Natural killer cell (primary cell): ENCODE measurements around the gene SUMF1. TPM values are rescaled to one million over a fixed set of nuclear protein-coding genes. Genes with fewer than 3 reads are reported as not detected.

Experiments
- ATAC-seq, 3 donors: fragments of 150-1000 bp in 2 of 3; fragments of 200-7000 bp in 1 of 3; cut with Tn5 transposase; 1 replicate in 1 of 3; 2 replicates in 2 of 3; pipeline ENCODE4 v1.10.0; 2021; ENCODE audit warnings: mild to moderate bottlenecking in 2 of 3, moderate library complexity in 2 of 3
- DNase-seq, 2 donors: peaks; one replicate each; pipeline versions ENCODE4 v3.0.0 to v3.0.0-alpha.2; 2013 to 2021; ENCODE audit warnings: mixed read lengths in 1 of 2
- H3K27ac ChIP-seq: one replicate; pipeline ENCODE4 v1.5.1; 2013; ENCODE audit warnings: mild to moderate bottlenecking, low read length
- H3K27me3 ChIP-seq: one replicate; pipeline ENCODE4 v1.6.1; 2013; ENCODE audit warnings: low read length; ENCODE audit not compliant: control insufficient read depth, insufficient read depth
- H3K36me3 ChIP-seq: one replicate; pipeline ENCODE4 v1.6.1; 2013; ENCODE audit warnings: low read length; ENCODE audit not compliant: control insufficient read depth, insufficient read depth
- H3K4me1 ChIP-seq: one replicate; pipeline ENCODE4 v1.6.1; 2013; ENCODE audit warnings: low read length; ENCODE audit not compliant: control insufficient read depth, insufficient read depth
- H3K4me3 ChIP-seq: one replicate; pipeline ENCODE4 v1.5.1; 2013; ENCODE audit warnings: low read length
- H3K9me3 ChIP-seq: one replicate; pipeline ENCODE4 v1.6.1; 2013; ENCODE audit warnings: low read length; ENCODE audit not compliant: control insufficient read depth, insufficient read depth
- H3K27ac Mint-ChIP-seq, 2 donors: one replicate each; pipeline ENCODE4 v1.8.0; 2022; ENCODE audit warnings: mild to moderate bottlenecking in 2 of 2, mixed read lengths in 2 of 2, moderate library complexity in 1 of 2
- H3K27me3 Mint-ChIP-seq, 2 donors: one replicate each; pipeline ENCODE4 v1.8.0; 2022; ENCODE audit warnings: low read depth in 2 of 2, mixed read lengths in 2 of 2
- H3K36me3 Mint-ChIP-seq: one replicate; pipeline ENCODE4 v1.8.0; 2022; ENCODE audit warnings: mixed read lengths
- H3K4me1 Mint-ChIP-seq, 2 donors: one replicate each; pipeline ENCODE4 v1.8.0; 2022; ENCODE audit warnings: mixed read lengths in 2 of 2
- H3K4me3 Mint-ChIP-seq: one replicate; pipeline ENCODE4 v1.8.0; 2022; ENCODE audit warnings: mild to moderate bottlenecking, moderate library complexity, mixed read lengths
- H3K9me3 Mint-ChIP-seq, 2 donors: one replicate each; pipeline ENCODE4 v1.8.0; 2022; ENCODE audit warnings: mixed read lengths in 2 of 2
- WGBS: methylation state at CpG from one replicate; pipeline ENCODE4 v1.1.7; 2013; ENCODE audit warnings: missing lambda C conversion rate; ENCODE audit not compliant: insufficient coverage; 5-methylcytosine and 5-hydroxymethylcytosine counted together
- intact Hi-C: fragments of 100-400 bp; cut with micrococcal nuclease; formaldehyde crosslinking; loops from one replicate; pipeline ENCODE4 v1.14.2; 2022
- total RNA-seq, 4 donors: library from RNA; stranded (reverse); fragments of 120-200 nt in 1 of 4; gene quantifications; one replicate each; pipeline versions ENCODE4 v1.2.3 to v1.2.4, GENCODE V29; 2013 to 2022
- TF ChIP-seq, protein P1 (sequence below): fragments of 200-600 bp; IDR thresholded peaks from one replicate; pipeline ENCODE4 v1.8.0; 2022; ENCODE audit warnings: antibody characterized with exemption

Gene SUMF1
- total RNA-seq, 3 donors from 2014 or later (not counting 1 experiment from before 2014, with no cell fraction given) = 16.3 to 19.8 (median 19.3) TPM

DNA sequence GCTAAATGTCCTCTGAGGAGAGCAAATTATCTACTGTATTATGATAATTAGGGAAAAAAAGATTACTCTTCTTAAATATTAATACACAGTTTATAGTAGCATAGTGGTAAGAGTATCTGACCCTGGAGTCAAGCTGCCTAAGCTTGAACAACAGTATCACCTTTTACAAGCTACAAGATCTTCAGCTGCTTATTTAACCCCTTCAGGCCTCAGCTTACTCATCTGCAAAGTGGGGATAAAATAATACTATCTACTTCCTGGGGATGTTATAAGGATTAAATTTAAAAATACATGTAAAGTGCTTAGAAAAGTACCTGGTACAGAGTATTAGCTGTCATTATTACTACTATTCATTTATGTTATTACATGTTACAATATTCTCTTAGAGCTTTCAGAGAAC lies 42.0 kb downstream of the SUMF1 start:
- Mint-ChIP-seq H3K27me3 (no peaks in the 10 kb centered on the region), H3K36me3 (no peaks in the 10 kb centered on the region), H3K9me3 (no peaks in the 10 kb centered on the region), H3K4me3 (no peak overlapping the region), H3K4me1 (peaks cover 17% of the 10 kb centered on the region in 2 donors), H3K27ac (no peak overlapping the region)
- intact Hi-C loops = no loop called here
- no peaks in the 10 kb centered on the region for H3K36me3 ChIP-seq
- no peak overlapping the region for H3K4me3 ChIP-seq
- DNase-seq (no peak), ATAC-seq (no peak)
- H3K27ac ChIP-seq = no peak overlapping the region
- no peaks in the 10 kb centered on the region for H3K4me1 ChIP-seq
- TF ChIP-seq, protein P1, sequence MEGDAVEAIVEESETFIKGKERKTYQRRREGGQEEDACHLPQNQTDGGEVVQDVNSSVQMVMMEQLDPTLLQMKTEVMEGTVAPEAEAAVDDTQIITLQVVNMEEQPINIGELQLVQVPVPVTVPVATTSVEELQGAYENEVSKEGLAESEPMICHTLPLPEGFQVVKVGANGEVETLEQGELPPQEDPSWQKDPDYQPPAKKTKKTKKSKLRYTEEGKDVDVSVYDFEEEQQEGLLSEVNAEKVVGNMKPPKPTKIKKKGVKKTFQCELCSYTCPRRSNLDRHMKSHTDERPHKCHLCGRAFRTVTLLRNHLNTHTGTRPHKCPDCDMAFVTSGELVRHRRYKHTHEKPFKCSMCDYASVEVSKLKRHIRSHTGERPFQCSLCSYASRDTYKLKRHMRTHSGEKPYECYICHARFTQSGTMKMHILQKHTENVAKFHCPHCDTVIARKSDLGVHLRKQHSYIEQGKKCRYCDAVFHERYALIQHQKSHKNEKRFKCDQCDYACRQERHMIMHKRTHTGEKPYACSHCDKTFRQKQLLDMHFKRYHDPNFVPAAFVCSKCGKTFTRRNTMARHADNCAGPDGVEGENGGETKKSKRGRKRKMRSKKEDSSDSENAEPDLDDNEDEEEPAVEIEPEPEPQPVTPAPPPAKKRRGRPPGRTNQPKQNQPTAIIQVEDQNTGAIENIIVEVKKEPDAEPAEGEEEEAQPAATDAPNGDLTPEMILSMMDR = no peak
- H3K27me3 ChIP-seq = no peaks in the 10 kb centered on the region
- no peaks in the 10 kb centered on the region for H3K9me3 ChIP-seq

DNA sequence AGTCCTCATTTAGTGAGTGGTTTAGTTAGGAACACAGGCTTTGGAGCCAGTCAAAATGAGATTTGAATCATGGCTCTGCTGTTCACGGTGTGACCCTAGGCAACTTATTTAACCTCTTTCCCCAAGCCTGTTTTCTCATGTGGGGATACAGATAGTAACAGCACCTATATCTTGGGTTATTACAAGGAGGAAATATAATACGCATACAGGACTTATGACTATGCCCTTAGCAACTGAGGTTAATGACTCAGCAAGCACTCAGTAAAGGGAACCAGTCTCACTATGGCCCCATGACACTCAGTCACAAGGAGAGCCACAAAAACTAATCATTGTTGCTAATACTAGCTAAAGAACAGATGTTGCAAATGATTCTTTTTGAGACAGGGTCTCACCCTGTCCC lies 45.9 kb downstream of the SUMF1 start:
- Histone ChIP-seq H3K4me1 (no peaks in the 10 kb centered on the region), H3K36me3 (peaks cover 14% of the 10 kb centered on the region), H3K4me3 (no peak overlapping the region), H3K27ac (no peak overlapping the region), H3K27me3 (no peaks in the 10 kb centered on the region), H3K9me3 (no peaks in the 10 kb centered on the region)
- 88% methylated on average over 1 of the region's 2 CpGs for WGBS
- intact Hi-C loops = no loop called here
- Mint-ChIP-seq H3K36me3 (no peaks in the 10 kb centered on the region), H3K27ac (no peak overlapping the region), H3K4me1 (peaks cover 5 to 6% of the 10 kb centered on the region in 2 donors), H3K27me3 (no peaks in the 10 kb centered on the region), H3K9me3 (no peaks in the 10 kb centered on the region), H3K4me3 (no peak overlapping the region)
- TF ChIP-seq, protein P1 = no peak
- DNase-seq (no peak), ATAC-seq (peak in 2 of 3 donors; percentile 25 to 47)

DNA sequence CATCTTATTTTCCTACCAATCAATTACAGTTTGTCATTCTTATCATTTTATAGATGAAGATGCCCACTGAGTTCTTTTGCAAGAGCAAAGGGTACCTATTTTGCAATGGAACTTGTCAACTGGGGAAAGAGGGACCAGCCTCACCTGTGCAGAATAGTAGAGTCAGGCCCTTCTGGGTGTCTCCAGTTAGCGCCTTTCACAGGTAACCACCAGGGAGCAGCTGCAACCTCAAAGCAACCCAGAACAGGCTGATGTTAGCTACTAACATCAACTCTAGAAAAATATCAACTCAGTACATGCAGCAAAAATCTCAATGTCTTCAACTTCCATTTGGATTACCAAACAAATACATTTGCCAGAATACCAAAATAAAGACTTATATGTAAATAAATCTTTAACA lies 47.1 kb downstream of the SUMF1 start:
- no peak overlapping the region for H3K4me3 Mint-ChIP-seq

DNA sequence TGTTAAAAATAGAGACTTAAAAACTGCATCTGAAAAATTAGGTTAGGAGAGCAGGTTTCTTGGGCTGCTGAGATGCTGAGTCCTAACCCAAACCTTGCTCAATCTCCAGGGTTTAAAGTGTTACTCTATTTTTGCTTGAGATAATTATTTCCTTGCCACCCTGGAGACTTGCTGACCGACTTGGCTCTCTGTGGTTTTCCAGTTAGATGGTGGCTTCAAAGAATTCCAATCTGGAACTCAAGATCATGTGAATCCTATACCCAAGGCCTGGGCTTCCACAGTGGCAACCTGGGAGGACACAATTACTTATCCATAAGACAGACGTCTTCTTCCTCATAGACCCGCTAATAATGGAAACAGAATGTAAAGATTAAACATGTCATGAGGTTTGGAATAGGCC lies 47.7 kb downstream of the SUMF1 start:
- H3K9me3 Mint-ChIP-seq = no peaks in the 10 kb centered on the region
- no peaks in the 10 kb centered on the region for H3K4me1 Mint-ChIP-seq
- H3K27me3 Mint-ChIP-seq = no peaks in the 10 kb centered on the region
- DNase-seq (no peak), ATAC-seq (no peak)
- H3K9me3 ChIP-seq = no peaks in the 10 kb centered on the region
- intact Hi-C loops = no loop called here
- H3K27ac ChIP-seq = no peak overlapping the region
- H3K36me3 ChIP-seq = peaks cover 14% of the 10 kb centered on the region
- peak overlapping the region in 1 of 2 donors; percentile 21 for H3K27ac Mint-ChIP-seq
- TF ChIP-seq, protein P1 = no peak
- no peaks in the 10 kb centered on the region for H3K4me1 ChIP-seq
- no peak overlapping the region for H3K4me3 Mint-ChIP-seq
- no peak overlapping the region for H3K4me3 ChIP-seq
- H3K36me3 Mint-ChIP-seq = no peaks in the 10 kb centered on the region
- WGBS = 91% methylated on average over 2 of the region's 3 CpGs
- H3K27me3 ChIP-seq = no peaks in the 10 kb centered on the region

More for the DNA sequence above, 47.1 kb downstream of the SUMF1 start:
- H3K4me1 Mint-ChIP-seq = no peaks in the 10 kb centered on the region
- H3K9me3 Mint-ChIP-seq = no peaks in the 10 kb centered on the region
- H3K9me3 ChIP-seq = no peaks in the 10 kb centered on the region
- H3K4me3 ChIP-seq = no peak overlapping the region
- TF ChIP-seq, protein P1 = no peak
- no peak for DNase-seq
- H3K4me1 ChIP-seq = no peaks in the 10 kb centered on the region
- peaks cover 14% of the 10 kb centered on the region for H3K36me3 ChIP-seq
- intact Hi-C loops = no loop called here
- H3K27me3 ChIP-seq = no peaks in the 10 kb centered on the region
- peak overlapping the region in 1 of 2 donors; percentile 21 for H3K27ac Mint-ChIP-seq
- H3K27me3 Mint-ChIP-seq = no peaks in the 10 kb centered on the region
- no peak for ATAC-seq
- WGBS = 95% methylated on average over 1 of the region's 1 CpG
- no peak overlapping the region for H3K27ac ChIP-seq
- H3K36me3 Mint-ChIP-seq = no peaks in the 10 kb centered on the region
